B cell (primary cell): ENCODE data around the gene MRTFA. TPM values are rescaled to one million over a fixed set of nuclear protein-coding genes. Genes with fewer than 3 reads are reported as not detected.

Experiments
- ATAC-seq: fragments of 200-7000 bp; cut with Tn5 transposase; one replicate; pipeline ENCODE4 v1.10.0; 2021; ENCODE audit warnings: low read depth, mild to moderate bottlenecking, moderate number of reproducible peaks, moderate library complexity
- CTCF ChIA-PET: fragments of 350-600 bp; sonication (Branson Sonifier 250); formaldehyde crosslinking; loops from one replicate; lab custom pipeline; 2021; ENCODE audit warnings: antibody characterized with exemption, inconsistent platforms; lab: Charles Lee
- POLR2A ChIA-PET: fragments of 350-600 bp; sonication (Branson Sonifier 250); formaldehyde crosslinking; loops from one replicate; lab custom pipeline; 2021; ENCODE audit warnings: antibody characterized with exemption; lab: Charles Lee
- DNase-seq: peaks from one replicate; pipeline ENCODE4 v3.0.0; 2013
- H2AFZ ChIP-seq: 2 replicates; pipeline ENCODE4 v1.6.1; 2012; ENCODE audit warnings: mild to moderate bottlenecking, low read depth, low read length; ENCODE audit not compliant: insufficient read depth, poor library complexity, severe bottlenecking
- H3K27ac ChIP-seq, 2 donors: 1 replicate in 1 of 2; 2 replicates in 1 of 2; pipeline ENCODE4 v1.5.1; 2012 to 2013; ENCODE audit warnings: low read length in 2 of 2, mild to moderate bottlenecking in 2 of 2, moderate library complexity in 1 of 2
- H3K27me3 ChIP-seq, 4 experiments: fragments of 200-600 bp in 1 of 4; sonication (generic) in 1 of 4; replicated peaks in 1 of 4; 1 replicate in 2 of 4; 2 replicates in 2 of 4; pipeline versions ENCODE4 v1.6.1 to v1.7.0; 2013 to 2016; ENCODE audit warnings: low read length in 3 of 4, mild to moderate bottlenecking in 2 of 4, mixed read lengths in 1 of 4, moderate library complexity in 1 of 4; ENCODE audit not compliant: insufficient read depth in 4 of 4, control insufficient read depth in 3 of 4; ENCODE audit errors: control extremely low read depth in 1 of 4
- H3K36me3 ChIP-seq, 2 experiments: replicated peaks in 1 of 2; 1 replicate in 1 of 2; 2 replicates in 1 of 2; pipeline versions ENCODE4 v1.6.1 to v1.7.1; 2013; ENCODE audit warnings: low read length in 1 of 2; ENCODE audit not compliant: insufficient read depth in 2 of 2, control insufficient read depth in 1 of 2; ENCODE audit errors: control extremely low read depth in 1 of 2, extremely low read depth in 1 of 2
- H3K4me1 ChIP-seq, 2 donors: fragments of 200-600 bp in 1 of 2; sonication (generic) in 1 of 2; 1 replicate in 1 of 2; 2 replicates in 1 of 2; pipeline versions ENCODE4 v1.5.1 to v1.6.1; 2013 to 2017; ENCODE audit warnings: low read length in 2 of 2; ENCODE audit not compliant: control insufficient read depth in 2 of 2, insufficient read depth in 2 of 2
- H3K4me2 ChIP-seq: replicated peaks from 2 replicates; pipeline ENCODE3; 2012; ENCODE audit warnings: mild to moderate bottlenecking, low read depth, low read length; ENCODE audit not compliant: poor library complexity, severe bottlenecking
- H3K4me3 ChIP-seq, 5 experiments: fragments of 200-600 bp in 1 of 5; sonication (generic) in 1 of 5; 1 replicate in 3 of 5; 2 replicates in 2 of 5; pipeline versions ENCODE4 v1.5.1 to v1.7.0; 2011 to 2016; ENCODE audit warnings: low read length in 4 of 5, mild to moderate bottlenecking in 4 of 5, low read depth in 2 of 5, control low read depth in 1 of 5, moderate library complexity in 1 of 5; ENCODE audit not compliant: insufficient read depth in 1 of 5; ENCODE audit errors: control extremely low read depth in 1 of 5, extremely low read depth in 1 of 5
- H3K79me2 ChIP-seq: fragments of 200-600 bp; sonication (generic); one replicate; pipeline ENCODE4 v1.6.0; 2016; ENCODE audit warnings: low read length; ENCODE audit not compliant: control insufficient read depth, insufficient read depth
- H3K9ac ChIP-seq: fragments of 200-600 bp; sonication (generic); 2 replicates; pipeline ENCODE4 v1.6.1; 2017; ENCODE audit warnings: mild to moderate bottlenecking, low read length, moderate library complexity
- H3K9me3 ChIP-seq, 3 donors: one replicate each; pipeline versions ENCODE4 v1.6.1 to v1.7.1; 2013; ENCODE audit warnings: low read length in 2 of 3; ENCODE audit not compliant: control insufficient read depth in 2 of 3, insufficient read depth in 1 of 3; ENCODE audit errors: control extremely low read depth in 1 of 3
- H4K20me1 ChIP-seq: 2 replicates; pipeline ENCODE4 v1.6.0; 2012; ENCODE audit warnings: mild to moderate bottlenecking, low read length; ENCODE audit not compliant: insufficient read depth, control insufficient read depth, poor library complexity, severe bottlenecking
- H3K27ac Mint-ChIP-seq: one replicate; pipeline ENCODE4 v1.8.0; 2021; ENCODE audit warnings: mixed read lengths
- H3K27me3 Mint-ChIP-seq: one replicate; pipeline ENCODE4 v1.8.0; 2021; ENCODE audit warnings: mixed read lengths
- H3K4me1 Mint-ChIP-seq: one replicate; pipeline ENCODE4 v1.8.0; 2021; ENCODE audit warnings: mixed read lengths
- H3K4me3 Mint-ChIP-seq: one replicate; pipeline ENCODE4 v1.8.0; 2021; ENCODE audit warnings: mixed read lengths
- H3K9me3 Mint-ChIP-seq: one replicate; pipeline ENCODE4 v1.8.0; 2022; ENCODE audit warnings: mixed read lengths; ENCODE audit not compliant: insufficient read depth
- CTCF ChIP-seq: fragments of 200-600 bp; IDR thresholded peaks from one replicate; pipeline ENCODE4 v1.8.0; 2022; ENCODE audit warnings: antibody characterized with exemption, mild to moderate bottlenecking
- EZH2 ChIP-seq: IDR thresholded peaks from 2 replicates; pipeline ENCODE4 v1.6.1; 2012; ENCODE audit warnings: borderline replicate concordance, low read depth, mild to moderate bottlenecking, moderate library complexity, low read length; ENCODE audit not compliant: insufficient read depth, poor library complexity, severe bottlenecking
- WGBS: methylation state at CpG from one replicate; pipeline ENCODE4 v1.1.5; 2013; ENCODE audit warnings: missing lambda C conversion rate; ENCODE audit not compliant: insufficient coverage; 5-methylcytosine and 5-hydroxymethylcytosine counted together
- intact Hi-C: fragments of 100-400 bp; cut with micrococcal nuclease; formaldehyde crosslinking; loops from one replicate; pipeline ENCODE4 v1.10.0; 2022
- polyA plus RNA-seq: library from polyadenylated mRNA; depleted of rRNA; stranded (reverse); fragments of >200 nt; gene quantifications from 2 replicates; pipeline ENCODE4 v1.2.3, GENCODE V29; 2012
- total RNA-seq, 2 donors: library from RNA; stranded (reverse); fragments of 120-200 nt in 1 of 2; gene quantifications; 1 replicate in 1 of 2; 2 replicates in 1 of 2; pipeline versions ENCODE4 v1.2.3 to v1.2.4, GENCODE V29; 2013 to 2022

Gene MRTFA
- total and polyA plus RNA-seq, 2 donors (not counting 1 experiment from before 2014, with no cell fraction given), result 28.9 to 82.6 TPM

GRCh38 chr22:40621309-40622151 is 15.0 kb downstream of the MRTFA start:
- Histone ChIP-seq H2AFZ (no peak overlapping the region), H3K4me2 (no peak overlapping the region), H3K9me3 (peaks cover 0 to 7% (median 3%) of the 10 kb centered on the region in 3 donors), H3K27ac (no peak overlapping the region), H3K79me2 (peaks cover 93% of the 10 kb centered on the region), H4K20me1 (peaks cover 15% of the 10 kb centered on the region), H3K36me3 (peaks cover 1 to 2% of the 10 kb centered on the region in 2 experiments), H3K27me3 (no peaks in the 10 kb centered on the region), H3K4me3 (no peak overlapping the region), H3K4me1 (peaks cover 3 to 6% of the 10 kb centered on the region in 2 donors), H3K9ac (no peak overlapping the region)
- Mint-ChIP-seq H3K9me3 (peaks cover 3% of the 10 kb centered on the region), H3K4me3 (no peak overlapping the region), H3K27me3 (no peaks in the 10 kb centered on the region), H3K27ac (no peak overlapping the region), H3K4me1 (peaks cover 27% of the 10 kb centered on the region)
- ATAC-seq (no peak), DNase-seq (no peak)
- ChIA-PET POLR2A (interaction anchor here (1.3 kb wide), 1 partner anchor 15 kb away, joined by 3 read pairs; the partner anchor contains the start of gene MRTFA), CTCF (interaction anchor here (0.9 to 2.0 kb wide), 2 partner anchors 12 to 97 kb away, joined by 3 to 5 read pairs; no protein-coding TSS in a partner anchor)
- WGBS, result 91% methylated on average over 2 of the region's 9 CpGs
- intact Hi-C loops, result no loop called here
- TF ChIP-seq EZH2 (no peak), CTCF (no peak)

GRCh38 chr22:40620464-40621046 is 16.0 kb downstream of the MRTFA start:
- no peak overlapping the region for H3K4me2 ChIP-seq
- Mint-ChIP-seq H3K4me1 (peaks cover 29% of the 10 kb centered on the region), H3K27me3 (no peaks in the 10 kb centered on the region), H3K27ac (no peak overlapping the region), H3K9me3 (peaks cover 3% of the 10 kb centered on the region), H3K4me3 (no peak overlapping the region)
- CTCF ChIA-PET, result no interaction called here
- no peak overlapping the region for H3K4me3 ChIP-seq
- H4K20me1 ChIP-seq, result peaks cover 20% of the 10 kb centered on the region
- ATAC-seq (no peak), DNase-seq (no peak)
- no peak overlapping the region for H2AFZ ChIP-seq
- TF ChIP-seq EZH2 (no peak), CTCF (no peak)
- H3K27ac ChIP-seq, result no peak overlapping the region
- WGBS, result 83% methylated on average over 1 of the region's 1 CpG
- H3K9ac ChIP-seq, result no peak overlapping the region
- H3K4me1 ChIP-seq, result peaks cover 3 to 6% of the 10 kb centered on the region in 2 donors
- H3K27me3 ChIP-seq, result no peaks in the 10 kb centered on the region
- peaks cover 1 to 2% of the 10 kb centered on the region in 2 experiments for H3K36me3 ChIP-seq
- POLR2A ChIA-PET, result interaction anchor here (1.3 kb wide), 1 partner anchor 16 kb away, joined by 3 read pairs; the partner anchor contains the start of gene MRTFA
- H3K79me2 ChIP-seq, result peaks cover 91% of the 10 kb centered on the region
- intact Hi-C loops, result no loop called here
- peaks cover 0 to 7% (median 3%) of the 10 kb centered on the region in 3 donors for H3K9me3 ChIP-seq
